T-cell (primary cell): ENCODE results near the gene NIPAL3. TPM values are rescaled to one million over a fixed set of nuclear protein-coding genes. Genes with fewer than 3 reads are reported as not detected.
"Not testable (repeated sequence)": the region's sequence is repeated elsewhere in the genome, so short reads cannot be mapped to it uniquely, and the experiment has no call there.

Experiments
- ATAC-seq, 4 experiments: fragments of 200-7000 bp in 3 of 4; fragments of 150-1000 bp in 1 of 4; cut with Tn5 transposase; replicated peaks in 1 of 4; 1 replicate in 3 of 4; 2 replicates in 1 of 4; pipeline ENCODE4 v1.10.0; 2021; ENCODE audit warnings: moderate library complexity in 3 of 4, mild to moderate bottlenecking in 2 of 4, moderate number of reproducible peaks in 1 of 4
- CTCF ChIA-PET, 2 donors: fragments of 300-600 bp; sonication (Branson Sonifier 250); formaldehyde crosslinking; loops; one replicate each; lab custom pipeline; 2022; ENCODE audit warnings: antibody characterized with exemption in 2 of 2; lab: Charles Lee
- POLR2A ChIA-PET, 2 donors: fragments of 300-600 bp; sonication (Branson Sonifier 250); formaldehyde crosslinking; loops; one replicate each; lab custom pipeline; 2022; ENCODE audit warnings: antibody characterized with exemption in 2 of 2; lab: Charles Lee
- DNase-seq, 35 experiments: peaks; one replicate each; pipeline versions ENCODE4 v3.0.0 to v3.0.0-alpha.2; 2013 to 2023
- H3K27ac ChIP-seq: one replicate; pipeline ENCODE4 v1.5.1; 2013; ENCODE audit warnings: low read length
- H3K27me3 ChIP-seq, 2 experiments: replicated peaks in 1 of 2; 1 replicate in 1 of 2; 2 replicates in 1 of 2; pipeline versions ENCODE4 v1.6.1 to v1.7.0; 2013; ENCODE audit warnings: low read length in 1 of 2, mixed read lengths in 1 of 2; ENCODE audit not compliant: control insufficient read depth in 2 of 2, insufficient read depth in 2 of 2; ENCODE audit errors: extremely low read depth in 1 of 2
- H3K36me3 ChIP-seq, 2 donors: 1 replicate in 1 of 2; 2 replicates in 1 of 2; pipeline versions ENCODE4 v1.6.1 to v1.7.0; 2013; ENCODE audit warnings: low read length in 1 of 2; ENCODE audit not compliant: control insufficient read depth in 2 of 2, insufficient read depth in 1 of 2; ENCODE audit errors: extremely low read depth in 1 of 2
- H3K4me1 ChIP-seq, 2 experiments: 1 replicate in 1 of 2; 2 replicates in 1 of 2; pipeline versions ENCODE4 v1.6.1 to v1.7.0; 2013; ENCODE audit warnings: low read length in 2 of 2, mixed read lengths in 1 of 2; ENCODE audit not compliant: insufficient read depth in 2 of 2, control insufficient read depth in 1 of 2; ENCODE audit errors: extremely low read depth in 1 of 2
- H3K4me3 ChIP-seq, 2 donors: 1 replicate in 1 of 2; 2 replicates in 1 of 2; pipeline versions ENCODE4 v1.5.1 to v1.7.0; 2013; ENCODE audit warnings: mild to moderate bottlenecking in 2 of 2, low read length in 1 of 2, moderate library complexity in 1 of 2; ENCODE audit not compliant: control insufficient read depth in 1 of 2; ENCODE audit errors: extremely low read depth in 1 of 2
- H3K9me3 ChIP-seq: 2 replicates; pipeline ENCODE4 v1.7.0; 2013
- H3K27ac Mint-ChIP-seq, 2 donors: one replicate each; pipeline ENCODE4 v1.8.0; 2020 to 2021; ENCODE audit warnings: mild to moderate bottlenecking in 2 of 2, mixed read lengths in 2 of 2
- H3K27me3 Mint-ChIP-seq, 2 donors: one replicate each; pipeline ENCODE4 v1.8.0; 2021 to 2022; ENCODE audit warnings: mixed read lengths in 2 of 2
- H3K36me3 Mint-ChIP-seq: one replicate; pipeline ENCODE4 v1.8.0; 2021; ENCODE audit warnings: mixed read lengths
- H3K4me1 Mint-ChIP-seq, 3 donors: one replicate each; pipeline ENCODE4 v1.8.0; 2020 to 2022; ENCODE audit warnings: mixed read lengths in 3 of 3, mild to moderate bottlenecking in 1 of 3
- H3K4me3 Mint-ChIP-seq, 3 donors: one replicate each; pipeline ENCODE4 v1.8.0; 2020 to 2022; ENCODE audit warnings: mild to moderate bottlenecking in 3 of 3, mixed read lengths in 3 of 3, moderate library complexity in 3 of 3
- H3K9me3 Mint-ChIP-seq, 3 donors: one replicate each; pipeline ENCODE4 v1.8.0; 2020 to 2022; ENCODE audit warnings: mixed read lengths in 3 of 3
- WGBS: methylation state at CpG from one replicate; pipeline ENCODE4 v1.1.5; 2013; ENCODE audit warnings: missing lambda C conversion rate; ENCODE audit not compliant: insufficient coverage; 5-methylcytosine and 5-hydroxymethylcytosine counted together
- total RNA-seq, 35 experiments: library from RNA in 6 of 35; stranded (reverse) in 6 of 35; fragments of 120-200 nt in 1 of 35; gene quantifications; one replicate each; pipeline versions ENCODE4 v1.2.1 to v1.2.4 and lab custom pipeline; 2013 to 2026

The NIPAL3 gene
- total RNA-seq, 5 donors from 2014 or later (not counting 1 experiment from before 2014, with no cell fraction given): 49.0 to 71.4 (median 59.7) TPM

GRCh38 chr1:24492935-24493334 is 77.3 kb downstream of the NIPAL3 start:
- H3K27me3 ChIP-seq, H3K27me3 Mint-ChIP-seq, H3K27ac Mint-ChIP-seq, H3K27ac ChIP-seq, DNase-seq, H3K9me3 Mint-ChIP-seq, ATAC-seq, H3K4me3 ChIP-seq, H3K36me3 ChIP-seq, H3K4me3 Mint-ChIP-seq, H3K9me3 ChIP-seq: not testable (repeated sequence)
- ChIA-PET POLR2A (interaction anchor here in 1 of 2 donors (0.6 to 1.0 kb wide), 2 partner anchors 9 to 15 kb away, joined by 3 to 4 read pairs; no protein-coding TSS in a partner anchor), CTCF (interaction anchor here in 1 of 2 donors (0.6 kb wide), 1 partner anchor 12 kb away, joined by 7 read pairs; no protein-coding TSS in a partner anchor)
- 97% methylated on average over 5 of the region's 9 CpGs for WGBS
- H3K4me1 ChIP-seq: peaks cover 9 to 12% of the 10 kb centered on the region in 2 experiments
- H3K4me1 Mint-ChIP-seq: peaks cover 29 to 38% (median 29%) of the 10 kb centered on the region in 3 donors
- H3K36me3 Mint-ChIP-seq: peaks cover 12% of the 10 kb centered on the region

GRCh38 chr1:24493785-24494184 is 78.2 kb downstream of the NIPAL3 start:
- Histone ChIP-seq H3K27ac (no peak overlapping the region), H3K27me3 (peaks cover 0 to 10% of the 10 kb centered on the region in 2 experiments), H3K4me3 (no peak overlapping the region), H3K4me1 (peaks cover 4 to 8% of the 10 kb centered on the region in 2 experiments), H3K9me3 (no peaks in the 10 kb centered on the region), H3K36me3 (no peaks in the 10 kb centered on the region)
- Mint-ChIP-seq H3K9me3 (no peaks in the 10 kb centered on the region), H3K4me1 (peaks cover 27 to 30% (median 29%) of the 10 kb centered on the region in 3 donors), H3K36me3 (peaks cover 12% of the 10 kb centered on the region), H3K4me3 (no peak overlapping the region), H3K27me3 (no peaks in the 10 kb centered on the region), H3K27ac (no peak overlapping the region)
- WGBS: 92% methylated on average over 1 of the region's 3 CpGs
- POLR2A ChIA-PET: no interaction called here
- ATAC-seq (no peak), DNase-seq (no peak)
- CTCF ChIA-PET: no interaction called here

- Mint-ChIP-seq H3K9me3 (no peaks in the 10 kb centered on the region), H3K27me3 (no peaks in the 10 kb centered on the region), H3K4me1 (peaks cover 41 to 45% (median 45%) of the 10 kb centered on the region in 3 donors), H3K36me3 (peaks cover 7% of the 10 kb centered on the region), H3K4me3 (no peak overlapping the region), H3K27ac (peak overlapping the region; percentile 70 to 84)
- POLR2A ChIA-PET: interaction anchor here in 1 of 2 donors (0.6 kb wide), 1 partner anchor 14 kb away, joined by 3 read pairs; no protein-coding TSS in a partner anchor
- H3K36me3 ChIP-seq: no peaks in the 10 kb centered on the region
- H3K9me3 ChIP-seq: no peaks in the 10 kb centered on the region
- peaks cover 19 to 40% of the 10 kb centered on the region in 2 experiments for H3K4me1 ChIP-seq
- ATAC-seq (no peak), DNase-seq (peak in 1 of 35 experiments; percentile 50)
- CTCF ChIA-PET: no interaction called here
- H3K27ac ChIP-seq: no peak overlapping the region
- 77% methylated on average over 7 of the region's 12 CpGs for WGBS
- H3K27me3 ChIP-seq: peaks cover 0 to 7% of the 10 kb centered on the region in 2 experiments
- no peak overlapping the region for H3K4me3 ChIP-seq
Measured at GRCh38 chr1:24498589-24498988, 83.0 kb downstream of the NIPAL3 start.

- H3K9me3 ChIP-seq: no peaks in the 10 kb centered on the region
- H3K27me3 ChIP-seq: peaks cover 0 to 4% of the 10 kb centered on the region in 2 experiments
- H3K36me3 ChIP-seq: no peaks in the 10 kb centered on the region
- Mint-ChIP-seq H3K27ac (peak overlapping the region; percentile 89 to 95), H3K4me1 (peaks cover 50 to 64% (median 58%) of the 10 kb centered on the region in 3 donors), H3K4me3 (peak overlapping the region; percentile 77 to 86 (median 83)), H3K27me3 (peaks cover 0 to 2% of the 10 kb centered on the region in 2 donors), H3K9me3 (no peaks in the 10 kb centered on the region), H3K36me3 (peaks cover 20% of the 10 kb centered on the region)
- ATAC-seq (no peak), DNase-seq (no peak)
- peaks cover 22 to 43% of the 10 kb centered on the region in 2 experiments for H3K4me1 ChIP-seq
- WGBS: 86% methylated on average over 4 of the region's 5 CpGs
- no peak overlapping the region for H3K4me3 ChIP-seq
- ChIA-PET POLR2A (interaction anchor here (0.6 to 4.4 kb wide), 3 partner anchors 10 to 142 kb away, joined by 4 to 30 read pairs (median 4); no protein-coding TSS in a partner anchor), CTCF (interaction anchor here in 1 of 2 donors (0.6 to 4.4 kb wide), 6 partner anchors 14 to 138 kb away, joined by 5 to 29 read pairs (median 9); partner anchors contain the start of gene NIPAL3)
- H3K27ac ChIP-seq: peak overlapping the region; percentile 98
Measured at GRCh38 chr1:24500448-24501048, 84.9 kb downstream of the NIPAL3 start.

DNA sequence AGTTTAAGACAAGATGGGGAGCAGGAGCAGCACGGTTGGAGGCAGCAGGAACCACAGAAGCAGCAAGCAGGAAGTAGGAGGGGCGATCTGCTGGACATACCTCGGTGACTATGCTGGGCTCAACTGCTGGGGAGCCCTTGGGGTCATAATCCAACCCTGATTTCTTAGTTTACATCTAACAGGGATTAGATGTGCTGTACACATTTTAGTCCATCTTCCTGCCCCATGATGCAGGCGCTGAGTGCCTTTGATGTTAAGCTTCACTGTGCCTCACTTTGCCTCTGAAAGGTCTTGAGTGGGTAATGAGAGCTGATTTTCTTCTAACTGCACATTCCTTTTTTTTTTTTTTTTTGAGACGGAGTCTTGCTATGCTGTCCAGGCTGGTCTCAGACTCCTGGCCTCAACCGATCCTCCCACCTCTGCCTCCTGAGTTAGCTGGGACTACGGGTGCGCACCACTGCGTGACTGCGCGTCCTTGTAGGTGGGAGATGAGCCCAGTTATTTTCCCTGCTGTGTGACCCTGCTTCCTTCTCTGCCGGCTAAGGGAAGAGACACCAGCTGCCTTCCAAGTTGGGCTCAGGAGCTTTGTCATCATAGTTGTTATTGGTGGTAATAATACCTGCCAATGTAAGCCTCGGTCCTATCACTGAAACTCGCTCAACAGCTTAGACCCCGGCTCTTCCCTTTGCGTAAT is 85.9 kb downstream of the NIPAL3 start:
- Histone ChIP-seq H3K9me3 (no peaks in the 10 kb centered on the region), H3K4me3 (peak overlapping the region; percentile 4 to 68), H3K4me1 (peaks cover 29 to 49% of the 10 kb centered on the region in 2 experiments), H3K27ac (peak overlapping the region; percentile 98), H3K36me3 (no peaks in the 10 kb centered on the region), H3K27me3 (peaks cover 0 to 1% of the 10 kb centered on the region in 2 experiments)
- peak in 14 of 35 experiments; percentile 13 to 64 (median 30) for DNase-seq
- Mint-ChIP-seq H3K9me3 (no peaks in the 10 kb centered on the region), H3K4me3 (peak overlapping the region; percentile 77 to 86 (median 83)), H3K27ac (peak overlapping the region; percentile 89 to 95), H3K36me3 (peaks cover 16% of the 10 kb centered on the region), H3K4me1 (peaks cover 57 to 73% (median 66%) of the 10 kb centered on the region in 3 donors), H3K27me3 (peaks cover 0 to 2% of the 10 kb centered on the region in 2 donors)
- 19% methylated on average over 10 of the region's 16 CpGs for WGBS
- CTCF ChIA-PET: interaction anchor here (0.6 to 4.4 kb wide), 11 partner anchors 12 to 295 kb away, joined by 3 to 29 read pairs (median 7); partner anchors contain the start of genes NIPAL3 (in 1 of the 2) and STPG1 (in 1 of the 2)
- POLR2A ChIA-PET: interaction anchor here (0.5 to 4.4 kb wide), 22 partner anchors 14 to 517 kb away, joined by 3 to 30 read pairs (median 4); partner anchors contain the start of gene NIPAL3 (in 2 of the 2)
- ATAC-seq: no peak
